ENCODE results near the gene MRPS34.

GRCh38 chr16:1741553-1742165 lies 31.3 kb downstream of the MRPS34 start:
- TF ChIP-seq POLR2A (IDR thresholded peaks at IDR 0.05) (no peak), CTCF (IDR thresholded peaks at IDR 0.05) (no peak)

All from body of pancreas (tissue), 4 donors.